Stomach (tissue), 4 donors: ENCODE measurements around the gene CELF2.

Source experiments
- CTCF ChIP-seq, 7 experiments: fragments of 450-650 bp in 4 of 7; fragments of 200-600 bp in 3 of 7; sonication (generic) in 3 of 7; IDR thresholded peaks; one replicate each; pipeline ENCODE4 v1.5.1; 2016 to 2019; ENCODE audit warnings: antibody characterized with exemption in 7 of 7, control low read depth in 2 of 7, mild to moderate bottlenecking in 1 of 7
- EP300 ChIP-seq: sonication (generic); formaldehyde crosslinking; IDR thresholded peaks from one replicate; pipeline ENCODE4 v1.6.1; 2017; ENCODE audit warnings: antibody characterized with exemption
- POLR2A ChIP-seq, 4 donors: fragments of 450-650 bp; IDR thresholded peaks; one replicate each; pipeline ENCODE4 v1.6.1; 2016; ENCODE audit warnings: antibody characterized with exemption in 4 of 4, control low read depth in 2 of 4, mild to moderate bottlenecking in 1 of 4, moderate library complexity in 1 of 4

GRCh38 chr10:11019724-11020547, 2.3 kb downstream of the CELF2 start:
- TF ChIP-seq CTCF (IDR thresholded peaks at IDR 0.05) (no peak), EP300 (no peak), POLR2A (IDR thresholded peaks at IDR 0.05) (no peak)
